HG02852 (cell line): Measurements from ENCODE around the gene GRM4.

Experiments used
- ATAC-seq: cut with Tn5 transposase; IDR thresholded peaks from one replicate; pipeline ENCODE4 v1.9.1; 2021; ENCODE audit warnings: mild to moderate bottlenecking, moderate library complexity; ENCODE audit not compliant: unreplicated experiment

GRM4 gene

DNA sequence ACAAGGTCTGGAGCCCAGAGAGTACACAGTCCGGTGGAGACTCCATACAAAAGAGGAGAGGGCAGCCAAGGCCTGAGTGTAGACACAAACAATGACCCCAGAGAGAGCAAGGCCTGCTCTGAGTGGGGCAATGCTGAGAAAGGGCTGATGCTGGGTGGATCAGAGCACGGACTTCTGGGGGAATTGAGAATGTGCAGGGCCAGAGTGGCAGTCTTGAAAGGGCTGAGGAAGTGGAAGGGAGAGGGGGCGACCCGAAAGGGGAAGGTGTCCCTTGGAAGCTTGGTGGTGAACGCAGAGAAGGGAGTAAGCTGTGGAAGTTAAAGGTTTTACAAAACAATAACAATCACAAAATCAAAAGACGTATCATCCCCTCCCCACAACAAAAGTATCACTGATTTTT is 12.0 kb upstream of the GRM4 start:
- ATAC-seq, result no peak

DNA sequence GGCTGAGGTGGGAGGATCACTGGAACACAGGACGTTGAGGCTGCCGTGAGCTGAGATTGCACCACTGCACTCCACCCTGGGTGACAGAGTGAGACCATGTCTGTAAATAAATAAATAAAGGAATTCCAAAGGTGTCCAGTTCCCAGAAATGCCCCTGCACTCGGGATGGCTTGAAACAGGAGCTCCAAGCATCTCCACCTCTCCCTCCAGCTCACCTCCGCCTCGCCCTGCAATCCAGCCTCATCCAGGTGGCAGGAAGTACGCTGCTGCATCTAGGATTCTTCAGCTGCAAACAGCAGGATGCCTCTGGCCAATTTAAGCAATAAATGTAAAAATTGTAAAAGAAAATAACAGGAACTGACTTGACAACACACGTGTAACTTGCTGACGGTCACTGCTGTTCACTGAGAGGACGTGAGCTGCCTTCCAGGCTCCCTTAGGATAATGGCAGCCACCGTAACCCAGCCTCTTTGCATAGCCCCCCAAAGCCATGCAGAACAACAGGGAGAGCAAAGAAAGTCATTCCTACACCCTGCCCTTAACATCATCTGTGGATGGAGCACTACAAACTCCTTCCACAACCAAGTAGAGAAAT is 11.4 kb upstream of the GRM4 start:
- no peak for ATAC-seq

DNA sequence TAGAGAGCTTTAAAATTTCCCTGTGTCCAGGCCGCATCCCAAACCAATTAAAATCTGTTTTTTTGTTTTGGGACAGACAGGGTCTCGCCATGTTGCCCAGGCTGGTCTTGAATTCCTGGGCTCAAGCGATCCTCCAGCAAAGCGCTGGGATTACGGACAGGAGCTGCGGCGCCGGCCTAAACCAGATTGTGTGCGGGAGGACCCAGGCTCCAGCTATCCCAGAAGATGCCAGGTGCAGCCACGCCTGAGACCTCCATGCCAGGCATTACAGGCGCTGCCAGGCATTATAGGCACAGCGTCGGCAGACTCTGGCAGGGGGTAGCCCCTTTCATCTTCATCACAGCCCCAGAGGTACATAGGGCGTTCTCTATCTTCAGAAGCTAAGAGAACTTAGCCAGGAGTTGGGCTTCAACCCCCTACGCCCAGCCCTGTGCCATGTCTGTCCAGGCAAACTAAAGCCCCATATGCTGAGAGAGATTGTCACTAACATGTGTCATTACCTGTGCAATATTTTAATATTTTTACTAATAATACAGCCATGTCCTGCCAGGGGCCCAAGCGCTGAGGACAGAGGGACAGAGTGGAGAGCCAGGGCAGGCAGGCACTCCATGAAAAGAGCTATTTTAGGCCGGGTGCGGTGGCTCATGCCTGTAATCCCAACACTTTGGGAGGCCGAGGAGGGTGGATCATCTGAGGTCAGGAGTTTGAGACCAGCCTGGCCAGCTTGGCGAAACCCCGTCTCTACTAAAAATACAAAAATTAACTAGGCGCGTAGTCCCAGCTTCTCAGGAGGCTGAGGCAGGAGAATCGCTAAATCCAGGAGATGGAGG is 9.8 kb upstream of the GRM4 start:
- ATAC-seq, result no peak

DNA sequence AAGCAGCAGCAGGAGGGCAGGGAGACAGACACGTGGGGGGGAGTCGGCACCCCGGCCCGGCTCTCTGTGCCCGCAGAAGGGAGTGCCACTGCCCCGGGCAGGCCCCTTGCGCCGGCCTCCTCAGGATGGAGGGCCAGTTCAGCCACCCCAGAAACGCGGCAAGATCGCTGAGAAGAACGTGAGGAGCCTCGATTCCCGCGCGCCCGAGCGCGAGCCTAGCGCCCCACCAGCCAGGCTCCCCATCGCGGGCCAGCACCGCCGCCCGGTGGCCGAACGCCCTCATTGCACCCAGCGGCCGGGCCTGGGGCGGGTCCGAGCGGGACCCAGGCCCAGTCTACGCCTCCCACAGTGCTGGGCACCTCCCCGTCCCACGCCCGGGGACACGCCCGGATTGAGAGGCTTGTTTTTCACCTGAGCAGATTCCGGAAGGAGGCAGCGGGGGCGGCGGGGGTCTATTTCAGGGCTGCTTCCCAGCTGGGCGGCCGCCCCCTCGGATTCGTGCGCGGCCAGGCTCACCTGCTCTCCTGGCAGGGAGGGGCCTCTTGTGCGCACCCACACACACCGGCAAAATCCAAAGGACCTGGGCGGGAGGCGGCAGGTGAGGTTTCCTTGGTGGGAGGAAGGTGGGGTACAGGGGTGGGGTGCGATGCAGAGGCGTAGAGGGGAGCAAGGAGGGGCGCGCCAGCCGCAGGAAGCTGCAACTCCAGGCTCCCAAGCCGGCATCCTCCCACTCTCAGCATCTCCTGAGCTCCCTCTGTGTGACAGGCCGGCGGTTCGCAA is 9.0 kb upstream of the GRM4 start:
- no peak for ATAC-seq

DNA sequence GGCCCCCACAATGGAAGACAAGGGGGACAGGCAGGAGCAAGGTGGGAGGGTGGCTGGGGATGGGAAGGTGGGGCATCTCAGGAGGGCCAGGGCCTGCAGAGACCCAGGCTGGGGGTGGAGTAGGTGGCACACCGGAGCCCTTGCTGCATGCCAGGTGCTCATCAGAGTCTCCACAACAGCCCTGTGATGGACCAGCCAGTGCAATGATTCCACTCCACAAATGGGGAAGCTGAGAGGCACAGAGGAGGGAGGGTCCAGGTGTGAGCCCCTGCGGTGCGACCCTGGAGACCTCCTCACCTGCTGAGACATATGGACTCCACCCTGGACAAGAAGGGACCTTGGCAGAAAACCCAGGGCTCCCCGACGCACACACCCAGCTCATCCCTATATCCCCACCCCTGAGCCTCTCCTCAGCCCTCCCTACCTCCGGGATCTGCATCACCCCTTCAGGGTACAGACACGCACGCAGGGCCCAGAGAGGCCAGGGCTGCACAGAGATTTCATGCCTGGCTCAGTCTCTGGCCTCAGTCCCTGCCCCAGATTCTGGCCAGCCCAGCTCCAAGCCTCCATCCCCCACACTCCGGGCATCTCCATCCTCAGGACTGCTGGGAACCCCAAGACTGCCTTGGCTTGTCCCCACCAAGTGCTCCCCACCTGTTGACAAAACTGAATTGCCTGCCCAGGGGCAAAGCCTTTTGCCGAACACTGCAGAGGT is 7.1 kb upstream of the GRM4 start:
- ATAC-seq, result no peak

DNA sequence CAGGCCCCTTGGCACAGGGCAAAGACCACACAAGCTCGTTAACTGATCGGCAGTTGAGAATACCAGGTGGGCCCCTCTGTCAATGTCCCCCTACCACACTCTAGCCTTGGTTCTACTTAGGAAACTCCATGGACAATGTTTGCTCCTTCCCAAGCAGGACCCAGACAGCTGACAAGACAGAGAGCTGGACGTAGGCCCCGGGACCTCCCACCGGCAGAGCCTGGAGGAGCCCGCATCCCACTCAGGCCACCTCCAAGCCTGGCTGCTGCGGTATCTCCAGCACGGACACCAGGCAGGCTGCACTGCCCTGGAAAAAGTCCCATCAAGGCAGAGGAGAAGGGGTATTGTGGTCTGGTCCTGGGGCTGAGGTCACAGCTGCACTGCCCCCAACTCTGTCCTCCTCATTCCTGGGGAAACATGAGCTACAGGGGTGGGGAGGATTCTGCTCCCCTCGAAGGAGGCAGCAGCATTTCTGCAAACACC is 6.2 kb upstream of the GRM4 start:
- ATAC-seq, result no peak

DNA sequence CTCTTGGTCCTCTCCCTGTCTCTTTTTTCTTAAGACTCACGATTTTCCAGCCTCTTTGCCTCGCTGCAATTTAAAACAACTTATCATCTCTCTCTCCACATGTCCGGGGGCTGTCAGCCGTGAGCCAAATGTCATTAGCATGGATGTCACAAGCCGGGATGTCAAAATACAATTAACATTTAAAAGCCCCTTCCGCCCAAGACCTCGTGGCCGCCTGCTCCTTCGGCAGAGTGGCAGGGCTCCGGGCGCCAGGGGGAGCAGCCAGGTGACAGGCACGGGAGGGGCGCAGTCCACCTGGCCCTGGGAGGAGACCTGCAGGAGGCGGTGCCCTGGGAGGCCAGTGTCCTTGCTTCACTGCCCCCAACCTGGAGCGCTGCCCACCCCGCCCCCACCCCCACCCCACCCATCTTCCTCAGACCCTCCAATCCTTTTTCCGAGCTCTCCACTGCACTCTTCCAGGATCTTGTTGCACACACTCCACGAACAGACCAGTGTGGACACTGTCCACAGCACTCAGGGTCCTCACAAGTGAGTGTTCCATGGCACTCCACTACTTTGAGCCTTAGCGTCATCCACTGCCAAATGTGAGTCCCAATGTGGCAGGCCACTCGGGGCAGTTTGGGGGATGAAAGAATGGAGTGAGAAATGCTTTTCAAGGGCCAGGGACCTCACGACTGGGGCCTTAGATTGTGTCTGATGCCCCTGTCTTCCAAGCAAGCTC is 5.6 kb upstream of the GRM4 start:
- no peak for ATAC-seq

DNA sequence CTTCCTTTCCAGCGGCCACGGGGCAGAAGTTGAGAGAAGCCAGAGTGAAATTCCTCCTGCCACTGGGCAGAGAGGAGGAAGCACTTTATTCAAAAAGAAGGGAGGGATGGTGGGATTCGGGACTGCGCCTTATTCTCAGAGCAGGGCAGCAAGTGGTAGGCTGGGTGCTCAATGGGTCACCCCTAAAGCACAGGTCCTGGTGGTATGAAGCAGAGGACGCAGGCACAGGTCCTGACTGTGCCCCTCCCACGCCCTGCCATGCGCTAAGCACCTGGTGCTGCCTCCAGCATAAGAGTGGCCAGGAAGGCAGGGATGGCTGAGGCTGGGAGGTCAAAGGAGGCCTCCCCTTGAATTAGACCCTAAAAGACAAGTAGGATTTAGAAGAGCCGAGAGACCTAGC is 4.9 kb upstream of the GRM4 start:
- no peak for ATAC-seq

DNA sequence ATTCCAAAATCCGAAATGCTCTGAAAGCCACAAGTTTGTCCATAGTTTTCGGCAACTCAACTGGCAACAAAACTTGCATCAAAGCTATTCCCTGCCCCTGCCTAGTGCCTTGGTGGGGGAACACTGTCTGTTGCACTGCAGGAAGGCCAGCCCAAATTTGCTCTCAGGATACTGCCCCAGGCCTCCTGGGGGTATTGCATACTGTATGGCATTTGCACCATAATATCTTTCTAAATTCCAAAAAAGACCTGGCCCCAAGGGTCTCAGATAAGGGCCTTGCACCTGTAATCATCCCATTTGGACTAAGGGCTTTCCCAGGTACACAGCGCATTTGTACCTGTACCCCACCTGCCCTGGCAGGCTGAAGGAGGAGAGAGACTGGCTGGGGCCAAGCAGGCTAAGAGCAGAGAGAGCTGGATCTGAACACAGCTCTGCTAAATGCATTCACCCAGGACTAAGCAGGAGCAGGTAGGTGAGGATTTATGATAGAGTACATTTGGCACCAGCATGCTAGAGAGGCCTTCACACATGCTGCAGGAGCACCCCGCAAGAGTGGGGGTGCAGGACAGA is 4.0 kb upstream of the GRM4 start:
- ATAC-seq, result no peak

DNA sequence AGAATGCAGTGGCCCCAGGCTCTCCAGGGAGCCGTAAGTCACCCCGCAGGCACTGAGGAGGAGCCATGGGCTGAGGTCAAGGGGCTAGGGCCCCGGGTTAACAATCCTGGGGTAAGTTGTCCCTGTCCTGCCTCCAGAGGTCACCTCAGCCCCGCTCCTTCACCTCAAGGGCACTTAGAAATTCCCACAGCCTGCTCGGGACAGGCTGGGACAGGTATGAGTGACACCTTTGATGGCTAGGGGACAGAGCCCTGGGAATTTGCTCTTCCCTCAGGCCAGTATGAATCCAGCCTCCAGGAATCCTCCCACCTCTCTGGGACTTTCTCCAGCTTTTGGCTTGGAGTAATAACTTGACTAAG is 3.5 kb upstream of the GRM4 start:
- no peak for ATAC-seq

DNA sequence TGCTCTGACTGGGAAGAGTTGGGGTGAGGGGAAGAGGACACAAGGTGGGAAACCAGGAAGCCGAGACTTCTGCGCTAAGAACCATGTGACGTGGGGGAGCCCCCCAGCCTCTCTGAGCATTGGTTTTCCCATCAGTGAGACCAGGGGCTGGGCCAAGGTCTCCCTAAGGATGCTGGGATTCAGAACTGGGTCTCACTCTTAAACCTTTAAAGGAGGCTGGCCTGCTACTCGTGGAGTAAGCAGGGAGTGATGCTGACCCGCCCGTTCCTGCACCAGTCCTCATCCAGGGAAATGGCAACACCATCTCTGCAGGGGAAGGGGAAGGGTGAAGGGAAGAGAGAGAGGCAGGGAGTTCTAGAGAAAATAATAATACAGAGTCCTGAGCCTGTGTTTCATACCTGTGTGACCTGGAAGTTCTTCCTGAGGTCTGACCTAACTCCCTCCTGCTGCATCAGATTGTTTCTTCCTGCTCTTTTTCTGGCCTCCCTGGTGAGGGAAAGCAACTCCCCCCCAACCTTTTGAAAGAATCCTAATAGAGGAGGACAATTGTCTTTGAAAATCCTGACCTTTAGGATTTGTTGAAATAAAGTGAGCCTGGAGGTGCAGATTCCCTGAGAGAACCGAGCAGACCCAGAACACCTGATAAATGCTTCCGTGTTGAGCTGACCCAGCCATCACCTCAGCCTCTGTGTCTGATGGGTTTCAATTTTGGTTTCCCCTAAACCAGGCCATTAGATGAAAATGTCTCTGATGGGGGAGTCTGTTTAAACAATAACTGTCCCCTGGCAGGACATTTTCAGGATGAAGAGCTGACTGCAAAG is 3.0 kb upstream of the GRM4 start:
- no peak for ATAC-seq

DNA sequence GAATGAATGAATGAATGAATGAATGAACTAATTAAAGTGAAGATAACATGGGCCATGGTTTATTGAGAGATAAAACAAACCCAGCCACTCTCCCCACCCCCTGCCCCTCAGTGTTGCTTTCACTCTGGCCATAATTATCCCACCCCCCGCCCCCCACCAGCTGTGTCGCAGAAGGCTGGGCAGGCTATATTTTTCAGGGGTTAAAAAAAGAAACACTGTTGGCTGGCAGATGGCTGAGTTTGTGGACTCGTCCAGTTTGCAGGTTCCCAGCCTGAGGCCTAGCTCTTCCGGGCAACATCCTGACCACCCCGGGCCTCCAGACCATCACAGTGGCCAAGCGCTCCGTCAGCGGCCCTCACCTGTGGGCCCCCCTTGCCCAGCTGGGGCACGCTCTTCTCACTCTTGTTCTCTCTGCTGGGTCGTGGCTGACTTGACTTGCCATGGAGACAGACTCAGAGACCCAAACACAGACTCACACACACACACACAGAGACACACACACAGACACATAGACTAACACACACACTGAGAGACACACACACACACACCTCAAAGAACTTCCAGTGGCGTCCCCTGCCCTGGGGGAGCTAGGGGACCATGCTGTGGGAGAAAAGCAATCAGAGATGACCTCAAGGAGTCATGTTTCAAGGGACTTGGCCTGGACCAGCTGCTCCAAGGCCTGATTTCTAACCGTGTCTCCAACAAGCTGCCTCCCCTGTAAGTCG is 2.2 kb upstream of the GRM4 start:
- no peak for ATAC-seq

DNA sequence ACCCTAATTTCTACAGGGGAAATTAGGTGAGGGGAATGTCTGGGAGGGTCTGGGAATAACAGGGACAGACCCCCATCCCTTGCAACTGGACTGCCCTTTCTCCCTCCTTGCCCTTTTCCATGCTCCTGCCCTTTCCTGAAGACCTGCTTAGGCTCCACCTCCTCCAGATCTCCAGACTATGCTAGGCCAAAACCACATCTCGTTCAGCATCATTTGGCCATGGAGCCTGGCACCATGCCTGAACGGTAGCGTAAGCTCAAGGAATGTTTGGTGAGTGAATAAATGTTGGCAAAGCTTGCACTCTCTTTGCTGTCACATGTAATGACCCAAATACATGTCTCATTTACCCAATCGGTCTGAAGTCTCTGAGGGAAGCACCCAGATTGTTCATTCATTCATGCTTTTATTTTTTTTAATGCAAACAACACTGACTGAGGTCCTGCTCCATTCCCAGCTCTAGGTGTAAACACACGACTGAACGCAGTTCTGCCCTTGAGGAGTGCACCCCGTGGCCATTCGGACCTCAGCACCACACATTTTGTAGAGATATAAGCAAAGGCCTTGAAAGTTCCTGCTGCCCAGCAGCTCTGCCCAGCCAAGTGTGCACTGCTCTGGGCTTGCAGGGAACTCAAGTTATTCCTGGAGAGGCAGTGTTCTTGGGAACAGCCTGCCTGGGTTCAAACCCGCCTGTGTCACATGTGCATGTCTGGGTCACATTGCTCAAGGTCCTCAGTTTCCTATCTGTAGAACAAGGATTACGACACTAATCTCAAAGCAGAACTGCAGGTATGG is 1.1 kb upstream of the GRM4 start:
- ATAC-seq, result no peak

DNA sequence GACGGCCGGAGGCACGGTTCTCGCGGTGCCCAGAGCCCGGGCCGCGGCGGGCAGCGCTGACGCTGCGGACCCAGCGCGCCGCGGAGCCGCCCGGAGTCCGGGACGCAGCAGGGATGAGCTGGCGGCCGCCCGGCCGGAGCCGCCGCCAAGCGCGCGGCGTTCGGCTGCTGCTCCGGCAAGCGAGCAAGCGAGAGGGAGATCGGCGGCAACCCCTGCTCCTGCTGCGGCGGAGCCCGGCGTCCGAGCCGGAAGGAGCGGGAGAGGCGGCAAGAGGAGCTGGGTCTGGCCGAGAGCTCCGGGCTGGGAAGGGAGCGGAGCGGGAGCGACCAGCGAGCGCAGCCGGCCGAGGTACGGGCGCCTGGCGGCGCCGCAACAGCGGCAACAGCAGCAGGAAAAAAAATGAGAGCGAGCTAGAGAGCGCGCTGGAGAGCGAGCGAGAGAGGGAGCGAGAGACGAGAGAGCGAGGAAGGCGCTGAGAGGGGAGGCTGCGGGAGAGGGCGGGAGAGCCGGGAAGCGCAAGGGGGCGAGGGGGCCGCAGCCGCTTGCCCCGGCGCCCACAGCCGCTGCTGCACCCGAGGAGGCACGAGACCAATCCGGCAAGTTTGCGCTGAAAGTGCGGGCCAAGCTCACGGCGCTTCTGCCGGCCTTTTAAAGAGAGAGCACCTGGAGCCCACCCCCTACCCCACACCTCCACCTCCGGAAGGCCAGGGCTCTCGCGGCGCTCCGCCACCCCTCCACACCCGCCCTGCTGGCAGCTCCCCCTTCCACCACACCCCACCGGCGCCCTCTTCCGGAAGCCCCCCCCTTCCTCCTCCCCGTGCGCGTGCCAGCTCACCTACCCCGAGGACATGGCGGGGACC is 496 bp downstream of the GRM4 start:
- ATAC-seq, result no peak

DNA sequence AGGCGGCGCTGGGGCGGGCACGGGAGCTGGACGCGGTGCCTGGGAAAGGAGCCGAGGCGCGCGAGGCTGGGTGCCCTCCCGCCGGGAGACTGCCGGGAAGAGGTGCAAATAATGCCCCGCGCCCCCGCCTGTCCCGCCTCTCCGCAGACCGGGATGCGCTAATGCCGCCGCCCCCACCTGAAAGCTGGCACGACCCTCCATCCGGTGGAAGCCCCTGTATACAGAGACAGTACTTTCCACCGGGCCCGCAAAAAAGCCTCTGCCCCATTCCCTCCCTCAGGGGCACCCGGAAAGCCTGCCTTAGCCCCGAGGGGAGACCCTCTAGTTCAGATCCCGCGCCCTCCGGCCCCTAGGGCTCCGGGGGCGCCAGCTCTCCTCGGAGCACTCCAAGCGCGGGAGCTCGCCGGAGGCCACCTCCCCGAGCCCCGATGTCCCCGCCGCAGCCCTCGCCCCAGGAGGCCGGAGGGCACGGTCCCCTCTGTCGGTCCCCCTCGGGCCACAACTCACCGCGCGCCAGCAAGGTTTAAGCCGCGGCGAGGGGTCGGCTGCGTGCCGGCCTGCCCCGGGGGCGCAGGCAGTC is 1.2 kb downstream of the GRM4 start:
- ATAC-seq, result no peak

DNA sequence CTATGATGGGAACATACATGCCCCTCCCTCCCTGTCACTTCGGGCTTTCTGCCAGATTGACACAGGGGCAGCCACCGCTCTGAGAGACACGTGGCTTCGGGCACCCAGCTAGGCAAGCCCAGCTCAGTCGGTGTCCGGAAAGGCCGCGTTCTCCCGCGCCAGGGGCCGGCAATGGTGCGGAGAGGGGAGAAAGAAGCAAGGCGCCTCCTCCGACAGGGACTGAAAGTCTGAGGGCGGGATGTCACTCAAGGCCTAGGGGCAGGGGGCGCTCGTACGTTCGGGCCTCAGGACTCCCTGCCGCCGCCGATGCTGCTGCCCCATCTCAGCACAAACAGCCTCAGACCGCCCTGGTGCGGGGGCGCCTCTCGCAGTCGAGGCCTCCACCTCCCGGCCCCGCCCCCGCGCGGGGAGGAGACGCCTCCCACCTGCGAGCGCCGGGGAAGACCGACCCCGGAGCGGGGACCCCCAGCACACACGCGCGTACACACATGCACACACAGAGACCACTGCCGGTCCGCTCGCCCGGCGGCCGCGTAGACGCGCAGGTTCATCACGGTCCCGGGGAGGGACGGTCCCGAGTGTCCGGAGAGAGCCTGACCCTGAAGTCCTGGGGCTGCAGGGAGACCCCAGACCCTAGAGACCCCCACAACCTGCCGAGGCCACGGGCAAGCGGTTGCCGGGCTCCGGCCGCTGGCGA is 1.9 kb downstream of the GRM4 start:
- ATAC-seq, result no peak
